ENCODE data around the gene KBTBD8. TPM values are rescaled to one million over a fixed set of nuclear protein-coding genes. Genes with fewer than 3 reads are reported as not detected.

KBTBD8 gene, protein sequence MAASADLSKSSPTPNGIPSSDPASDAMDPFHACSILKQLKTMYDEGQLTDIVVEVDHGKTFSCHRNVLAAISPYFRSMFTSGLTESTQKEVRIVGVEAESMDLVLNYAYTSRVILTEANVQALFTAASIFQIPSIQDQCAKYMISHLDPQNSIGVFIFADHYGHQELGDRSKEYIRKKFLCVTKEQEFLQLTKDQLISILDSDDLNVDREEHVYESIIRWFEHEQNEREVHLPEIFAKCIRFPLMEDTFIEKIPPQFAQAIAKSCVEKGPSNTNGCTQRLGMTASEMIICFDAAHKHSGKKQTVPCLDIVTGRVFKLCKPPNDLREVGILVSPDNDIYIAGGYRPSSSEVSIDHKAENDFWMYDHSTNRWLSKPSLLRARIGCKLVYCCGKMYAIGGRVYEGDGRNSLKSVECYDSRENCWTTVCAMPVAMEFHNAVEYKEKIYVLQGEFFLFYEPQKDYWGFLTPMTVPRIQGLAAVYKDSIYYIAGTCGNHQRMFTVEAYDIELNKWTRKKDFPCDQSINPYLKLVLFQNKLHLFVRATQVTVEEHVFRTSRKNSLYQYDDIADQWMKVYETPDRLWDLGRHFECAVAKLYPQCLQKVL
- 0.49 TPM in 2 replicates for total RNA-seq

DNA sequence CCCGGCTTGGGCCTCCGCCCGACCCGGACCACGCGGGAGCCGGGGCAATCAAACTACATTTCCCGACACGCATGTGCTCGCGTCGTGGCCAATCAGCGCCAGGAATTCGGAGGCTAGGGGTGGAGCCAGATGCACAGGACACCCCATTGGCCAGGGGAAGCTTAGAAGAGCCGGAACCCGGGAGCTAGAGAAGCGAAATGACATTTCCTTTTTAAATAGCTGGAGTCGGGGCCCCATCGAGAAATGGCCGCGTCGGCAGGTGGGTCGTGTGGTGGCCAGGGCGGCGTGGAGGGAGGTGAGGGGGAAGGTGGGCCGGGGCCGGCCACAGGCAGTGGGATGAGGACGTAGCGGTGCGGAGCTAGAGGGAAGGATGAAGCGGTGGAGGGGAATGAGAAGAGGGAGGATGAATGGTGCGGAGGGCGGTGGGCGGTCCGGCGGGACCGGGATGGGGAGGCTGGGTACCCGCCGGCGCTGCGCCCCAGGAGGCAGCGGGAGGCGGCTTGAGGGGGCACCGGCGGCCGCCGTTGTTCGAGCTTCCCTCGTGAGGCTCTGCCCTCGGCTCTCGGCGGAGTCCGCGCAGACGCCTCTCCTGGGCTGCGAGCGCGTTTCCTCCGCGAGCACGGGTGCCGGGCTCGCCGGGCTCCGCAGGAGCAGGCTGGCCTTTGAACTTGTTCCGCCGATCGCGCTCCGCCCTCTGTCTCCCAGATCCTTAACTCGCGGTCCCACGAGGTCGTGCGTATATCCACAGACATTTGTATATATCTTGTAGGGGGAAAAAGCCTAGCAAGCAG, at the start of gene KBTBD8:
Gene KBTBD8, plus strand, starts transcription at position 195 of the 791 bp plus-strand sequence. Its CDS starts 49 bp downstream, at position 244.

